Naive B cell (primary cell): ENCODE measurements around the gene NELL1. TPM values are rescaled to one million over a fixed set of nuclear protein-coding genes. Genes with fewer than 3 reads are reported as not detected.
"Not testable (repeated sequence)": the region's sequence is repeated elsewhere in the genome, so short reads cannot be mapped to it uniquely, and the experiment has no call there.

Experiments used
- ATAC-seq, 2 donors: fragments of 150-1000 bp; cut with Tn5 transposase; 2 replicates each; pipeline ENCODE4 v1.10.0; 2021; ENCODE audit warnings: low read depth in 2 of 2, mild to moderate bottlenecking in 2 of 2, moderate library complexity in 2 of 2
- DNase-seq: peaks from one replicate; pipeline ENCODE4 v3.0.0; 2022
- H3K27ac Mint-ChIP-seq, 6 donors: one replicate each; pipeline ENCODE4 v1.8.0; 2020 to 2022; ENCODE audit warnings: mild to moderate bottlenecking in 6 of 6, mixed read lengths in 6 of 6, moderate library complexity in 5 of 6, inconsistent platforms in 2 of 6
- H3K27me3 Mint-ChIP-seq, 3 donors: one replicate each; pipeline ENCODE4 v1.8.0; 2021 to 2022; ENCODE audit warnings: mixed read lengths in 3 of 3, mild to moderate bottlenecking in 1 of 3
- H3K36me3 Mint-ChIP-seq, 2 donors: one replicate each; pipeline ENCODE4 v1.8.0; 2020 to 2022; ENCODE audit warnings: mixed read lengths in 2 of 2, inconsistent platforms in 1 of 2, mild to moderate bottlenecking in 1 of 2
- H3K4me1 Mint-ChIP-seq, 3 donors: one replicate each; pipeline ENCODE4 v1.8.0; 2020 to 2022; ENCODE audit warnings: mixed read lengths in 3 of 3, inconsistent platforms in 1 of 3, mild to moderate bottlenecking in 1 of 3, moderate library complexity in 1 of 3
- H3K4me3 Mint-ChIP-seq, 8 donors: one replicate each; pipeline ENCODE4 v1.8.0; 2020 to 2022; ENCODE audit warnings: mild to moderate bottlenecking in 8 of 8, mixed read lengths in 8 of 8, moderate library complexity in 8 of 8, inconsistent platforms in 2 of 8
- H3K9me3 Mint-ChIP-seq, 7 donors: one replicate each; pipeline ENCODE4 v1.8.0; 2020 to 2022; ENCODE audit warnings: mixed read lengths in 7 of 7, mild to moderate bottlenecking in 5 of 7, inconsistent platforms in 2 of 7, moderate library complexity in 1 of 7
- polyA plus RNA-seq, 6 donors: library from polyadenylated mRNA; unstranded; fragments of 300-500 nt; fragmentation: Illumina TruSeq; gene quantifications; one replicate each; pipeline ENCODE4 v1.2.3, GENCODE V29; 2021; ENCODE audit warnings: low read depth in 6 of 6

Gene NELL1
- polyA plus RNA-seq, 6 donors from 2014 or later = not detected

DNA sequence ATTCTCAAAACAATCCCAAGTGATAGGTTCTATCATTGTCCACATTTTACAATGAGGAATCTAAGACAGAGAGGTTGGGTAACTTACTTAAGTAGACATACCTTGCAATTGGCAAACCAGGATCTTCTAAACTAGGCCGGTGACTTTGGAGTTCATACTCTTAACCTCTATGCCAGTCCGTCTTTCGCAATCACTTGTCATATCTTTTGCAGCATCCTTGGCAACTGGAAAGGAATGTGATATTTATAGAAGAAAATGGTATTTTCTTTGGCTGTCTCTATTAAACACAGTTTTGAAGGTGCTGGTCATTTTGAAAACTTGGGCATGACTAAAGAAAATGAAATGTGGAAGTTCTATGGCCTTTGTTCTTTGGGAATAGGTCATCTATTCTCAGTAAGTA is 556.5 kb downstream of the NELL1 start:
- no peaks in the 10 kb centered on the region for H3K4me1 Mint-ChIP-seq
- H3K27me3 Mint-ChIP-seq = no peaks in the 10 kb centered on the region
- no peak overlapping the region for H3K4me3 Mint-ChIP-seq
- ATAC-seq = no peak
- H3K27ac Mint-ChIP-seq = no peak overlapping the region
- H3K9me3 Mint-ChIP-seq = peaks cover 0 to 15% (median 5%) of the 10 kb centered on the region in 7 donors
- H3K36me3 Mint-ChIP-seq = no peaks in the 10 kb centered on the region
- no peak for DNase-seq

DNA sequence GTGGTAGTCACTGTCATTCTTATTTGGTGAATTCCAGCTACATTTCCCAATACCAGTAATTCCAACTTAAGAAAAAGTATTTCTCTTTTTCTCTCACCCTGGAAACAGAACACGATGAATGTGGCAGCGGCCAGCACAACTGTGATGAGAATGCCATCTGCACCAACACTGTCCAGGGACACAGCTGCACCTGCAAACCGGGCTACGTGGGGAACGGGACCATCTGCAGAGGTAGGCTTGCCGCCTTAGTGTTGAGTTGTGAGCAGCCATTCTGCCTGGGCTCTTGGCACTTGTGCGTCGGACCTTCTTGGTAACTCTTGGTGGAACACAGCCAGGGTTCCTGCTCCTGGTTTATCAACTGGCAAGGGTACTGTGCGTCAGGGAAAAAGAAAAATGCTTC is 559.8 kb downstream of the NELL1 start:
- DNase-seq (no peak), ATAC-seq (no peak)
- Mint-ChIP-seq H3K27me3 (no peaks in the 10 kb centered on the region), H3K36me3 (no peaks in the 10 kb centered on the region), H3K9me3 (peaks cover 0 to 10% (median 0%) of the 10 kb centered on the region in 7 donors), H3K4me3 (no peak overlapping the region), H3K27ac (no peak overlapping the region), H3K4me1 (no peaks in the 10 kb centered on the region)

DNA sequence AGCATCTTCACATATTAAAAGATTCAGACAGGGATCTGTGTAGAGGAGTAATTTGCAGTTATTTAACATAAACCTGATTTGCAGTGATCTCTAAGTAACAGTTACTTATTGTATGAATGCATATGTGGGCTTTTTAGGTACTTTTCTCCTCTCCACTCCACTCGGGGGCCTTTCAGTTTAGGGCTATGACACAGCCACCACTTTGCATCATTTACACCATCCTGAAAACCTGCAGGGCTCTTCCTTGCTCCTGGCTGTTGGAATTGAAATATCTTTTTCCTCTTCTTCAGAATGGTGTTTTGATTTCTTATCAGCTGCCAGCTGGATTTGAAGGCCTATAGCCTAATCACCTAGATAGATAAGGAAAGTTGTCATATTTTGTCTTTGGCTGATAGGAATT is 580.8 kb downstream of the NELL1 start:
- DNase-seq = no peak
- Mint-ChIP-seq H3K27ac (no peak overlapping the region), H3K36me3 (no peaks in the 10 kb centered on the region), H3K4me1 (no peaks in the 10 kb centered on the region), H3K9me3 (peaks cover 0 to 8% (median 4%) of the 10 kb centered on the region in 7 donors), H3K4me3 (no peak overlapping the region), H3K27me3 (no peaks in the 10 kb centered on the region)
- no peak for ATAC-seq

DNA sequence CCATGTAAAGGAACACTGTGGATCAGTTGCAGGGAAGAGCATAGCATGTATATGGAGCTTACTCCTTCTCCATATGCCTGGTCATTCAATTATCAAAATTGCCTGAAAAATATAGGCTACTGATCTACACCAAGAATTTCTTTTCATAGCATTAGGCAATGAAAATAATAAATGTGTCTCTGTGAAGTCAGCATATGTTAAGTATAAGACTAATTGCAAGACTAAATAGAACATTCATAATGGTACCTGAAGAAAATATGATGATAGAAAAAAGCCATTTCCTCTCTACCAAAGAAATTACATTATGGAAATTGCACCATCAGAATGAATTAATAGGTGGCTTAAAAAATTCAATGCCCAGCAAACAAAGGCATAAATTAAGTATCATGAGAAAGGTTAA is 584.7 kb downstream of the NELL1 start:
- Mint-ChIP-seq H3K4me1 (no peaks in the 10 kb centered on the region), H3K27me3 (no peaks in the 10 kb centered on the region), H3K36me3 (no peaks in the 10 kb centered on the region), H3K27ac (no peak overlapping the region), H3K4me3 (no peak overlapping the region), H3K9me3 (peaks cover 0 to 11% (median 3%) of the 10 kb centered on the region in 7 donors)
- ATAC-seq (no peak), DNase-seq (no peak)

DNA sequence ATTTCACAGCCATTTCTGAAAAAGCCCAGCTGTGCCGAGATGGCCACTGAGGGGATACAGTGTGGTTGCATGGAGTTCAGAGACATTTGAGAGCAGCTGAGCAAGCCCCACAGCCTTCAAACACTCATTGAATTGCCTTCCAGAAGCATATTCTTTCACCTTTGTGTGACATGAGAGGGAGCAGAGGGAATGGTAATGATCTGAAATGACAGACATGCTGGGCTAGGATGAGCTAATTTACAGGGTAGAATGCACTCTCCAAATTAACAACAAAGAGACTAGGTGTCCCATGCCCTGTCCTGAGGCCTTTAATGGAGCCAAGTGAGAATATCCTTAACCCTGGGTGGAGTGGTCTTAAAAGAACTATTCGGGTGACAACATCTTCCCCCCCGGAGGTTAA is 585.4 kb downstream of the NELL1 start:
- Mint-ChIP-seq H3K9me3 (peaks cover 0 to 11% (median 6%) of the 10 kb centered on the region in 7 donors), H3K27me3 (no peaks in the 10 kb centered on the region), H3K4me1 (no peaks in the 10 kb centered on the region), H3K36me3 (no peaks in the 10 kb centered on the region), H3K4me3 (no peak overlapping the region), H3K27ac (no peak overlapping the region)
- DNase-seq (no peak), ATAC-seq (no peak)

DNA sequence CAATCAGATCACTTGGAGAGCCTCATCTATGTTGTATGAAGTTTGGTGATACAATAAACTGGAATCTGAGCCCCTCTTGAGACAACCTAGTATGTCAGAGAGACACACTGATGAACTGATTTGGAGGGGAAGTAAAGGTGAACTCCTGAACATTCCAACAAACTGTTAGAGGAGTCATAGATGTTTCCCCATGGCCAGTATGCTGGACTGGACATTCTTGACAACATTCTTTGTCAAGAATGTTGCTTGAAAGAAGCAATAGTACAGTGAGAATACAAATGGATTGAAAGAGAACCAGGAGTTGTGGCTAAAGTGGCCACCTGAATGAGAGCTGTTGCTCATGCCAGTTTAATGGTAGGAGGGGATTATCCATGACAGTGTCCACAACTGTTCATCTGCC is 588.1 kb downstream of the NELL1 start:
- DNase-seq (no peak), ATAC-seq (no peak)
- no peak overlapping the region for H3K4me3 Mint-ChIP-seq
- H3K9me3 Mint-ChIP-seq = peaks cover 0 to 11% (median 8%) of the 10 kb centered on the region in 7 donors
- no peaks in the 10 kb centered on the region for H3K36me3 Mint-ChIP-seq
- H3K27me3 Mint-ChIP-seq = no peaks in the 10 kb centered on the region
- no peak overlapping the region for H3K27ac Mint-ChIP-seq
- H3K4me1 Mint-ChIP-seq = no peaks in the 10 kb centered on the region

DNA sequence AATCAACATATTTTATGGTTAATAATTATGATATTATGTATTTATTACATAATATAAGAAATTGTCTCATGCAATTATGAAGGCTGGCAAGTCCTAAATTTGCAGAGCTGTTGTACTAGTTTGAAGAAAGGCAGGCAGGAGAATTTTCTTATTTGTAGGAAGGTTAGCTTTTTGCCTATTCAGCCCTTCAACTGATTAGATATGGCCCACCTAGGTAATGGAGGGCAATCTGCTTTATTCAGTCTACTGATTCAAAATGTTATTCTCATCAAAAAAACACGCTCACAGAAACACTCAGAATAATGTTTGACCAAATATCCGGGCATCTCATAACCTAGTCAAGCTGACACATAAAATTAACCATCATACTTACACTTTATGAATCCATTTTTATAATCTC is 589.0 kb downstream of the NELL1 start:
- H3K27ac Mint-ChIP-seq = no peak overlapping the region

DNA sequence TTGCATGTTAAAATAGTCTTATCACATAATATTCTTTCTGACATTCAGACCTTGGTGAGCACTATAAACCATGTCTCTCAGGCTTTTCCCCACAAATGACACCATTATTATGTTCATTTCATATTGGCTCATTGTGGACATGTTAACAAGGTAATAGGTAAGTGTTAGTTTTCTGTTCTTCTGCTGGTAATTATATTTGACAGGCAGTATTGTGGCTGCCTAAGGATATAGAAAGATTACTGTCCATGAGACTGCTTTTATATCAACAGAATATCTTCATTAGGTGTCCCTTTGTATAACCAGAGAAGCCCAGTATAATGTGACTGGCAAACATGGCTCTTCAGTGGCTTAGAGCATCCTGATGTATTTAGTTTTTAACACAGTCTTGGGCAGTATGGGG is 590.7 kb downstream of the NELL1 start:
- no peaks in the 10 kb centered on the region for H3K36me3 Mint-ChIP-seq
- no peak overlapping the region for H3K27ac Mint-ChIP-seq
- H3K9me3 Mint-ChIP-seq = peaks cover 0 to 11% (median 6%) of the 10 kb centered on the region in 7 donors
- H3K4me3 Mint-ChIP-seq = no peak overlapping the region
- no peaks in the 10 kb centered on the region for H3K4me1 Mint-ChIP-seq
- no peak for ATAC-seq
- DNase-seq = no peak
- no peaks in the 10 kb centered on the region for H3K27me3 Mint-ChIP-seq

More for the DNA sequence above, 589.0 kb downstream of the NELL1 start:
- peaks cover 0 to 11% (median 8%) of the 10 kb centered on the region in 7 donors for H3K9me3 Mint-ChIP-seq
- no peak for ATAC-seq
- no peaks in the 10 kb centered on the region for H3K27me3 Mint-ChIP-seq
- H3K4me1 Mint-ChIP-seq = no peaks in the 10 kb centered on the region
- H3K4me3 Mint-ChIP-seq = no peak overlapping the region
- DNase-seq = no peak
- no peaks in the 10 kb centered on the region for H3K36me3 Mint-ChIP-seq

DNA sequence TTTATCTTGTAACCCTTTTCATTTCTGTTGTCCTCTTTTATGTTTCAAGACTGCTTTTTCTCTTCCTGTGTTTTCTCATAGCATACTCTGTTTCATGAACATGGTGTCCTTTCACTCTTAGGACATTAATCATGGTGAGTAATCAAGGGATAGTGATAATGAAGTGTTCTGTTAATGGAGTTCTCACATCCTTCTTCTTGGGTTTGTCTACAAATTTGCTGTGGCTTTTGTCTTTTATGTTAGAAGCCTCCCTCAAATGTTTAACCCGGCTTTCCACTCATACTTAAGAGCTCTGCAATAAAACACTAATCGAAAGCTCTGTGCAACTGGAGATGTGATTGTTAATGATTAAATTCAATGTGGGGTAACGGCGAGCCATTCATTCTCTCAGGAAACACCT is 593.6 kb downstream of the NELL1 start:
- Mint-ChIP-seq H3K27me3 (no peaks in the 10 kb centered on the region), H3K36me3 (no peaks in the 10 kb centered on the region), H3K4me1 (no peaks in the 10 kb centered on the region), H3K4me3 (no peak overlapping the region), H3K27ac (no peak overlapping the region), H3K9me3 (peaks cover 0 to 15% (median 5%) of the 10 kb centered on the region in 7 donors)
- DNase-seq (no peak), ATAC-seq (no peak)

DNA sequence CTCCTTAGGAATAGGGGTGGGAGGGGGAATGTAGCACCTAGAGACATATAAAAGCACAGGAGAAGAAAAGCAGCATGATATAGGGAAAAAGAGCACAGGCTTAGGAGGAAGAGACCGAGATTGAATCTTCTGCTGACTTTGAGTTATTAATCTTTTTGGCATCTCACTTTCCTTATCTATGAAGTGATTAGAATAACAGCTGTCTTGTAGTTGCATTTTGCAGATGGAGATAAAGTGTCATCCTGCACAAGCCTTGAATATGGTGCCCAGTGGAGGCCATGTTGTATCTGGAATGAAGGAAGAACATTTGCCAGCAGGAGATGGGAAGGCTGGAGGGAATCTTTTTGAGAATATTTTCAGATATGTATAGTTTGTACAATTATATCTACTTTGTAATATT is 594.7 kb downstream of the NELL1 start:
- DNase-seq = no peak
- Mint-ChIP-seq H3K27me3 (no peaks in the 10 kb centered on the region), H3K4me1 (no peaks in the 10 kb centered on the region), H3K9me3 (peaks cover 0 to 13% (median 2%) of the 10 kb centered on the region in 7 donors), H3K36me3 (no peaks in the 10 kb centered on the region), H3K27ac (no peak overlapping the region), H3K4me3 (no peak overlapping the region)
- no peak for ATAC-seq

DNA sequence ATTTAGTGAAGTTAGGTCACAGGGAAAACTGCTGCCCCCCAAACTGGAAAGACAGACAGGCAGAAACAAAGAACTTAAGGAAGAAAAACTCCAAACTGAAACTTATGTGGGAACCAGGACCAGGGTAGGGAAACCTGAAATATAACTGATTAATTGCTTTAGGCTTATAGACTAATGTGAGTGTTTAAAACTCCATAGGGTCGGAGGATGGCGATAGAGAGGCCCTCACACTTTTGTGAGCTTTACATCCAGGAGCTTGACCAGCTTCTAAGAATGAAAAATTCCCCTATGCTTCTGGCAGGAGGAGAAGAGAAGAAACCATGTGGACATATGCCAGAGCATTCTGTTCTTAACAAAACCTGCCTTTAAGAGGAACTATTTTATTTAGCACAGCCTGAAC is 598.6 kb downstream of the NELL1 start:
- H3K27ac Mint-ChIP-seq = no peak overlapping the region
- ATAC-seq (no peak), DNase-seq (no peak)
- H3K9me3 Mint-ChIP-seq = peaks cover 0 to 6% (median 3%) of the 10 kb centered on the region in 7 donors
- no peaks in the 10 kb centered on the region for H3K27me3 Mint-ChIP-seq
- H3K36me3 Mint-ChIP-seq = no peaks in the 10 kb centered on the region
- no peaks in the 10 kb centered on the region for H3K4me1 Mint-ChIP-seq
- no peak overlapping the region for H3K4me3 Mint-ChIP-seq

DNA sequence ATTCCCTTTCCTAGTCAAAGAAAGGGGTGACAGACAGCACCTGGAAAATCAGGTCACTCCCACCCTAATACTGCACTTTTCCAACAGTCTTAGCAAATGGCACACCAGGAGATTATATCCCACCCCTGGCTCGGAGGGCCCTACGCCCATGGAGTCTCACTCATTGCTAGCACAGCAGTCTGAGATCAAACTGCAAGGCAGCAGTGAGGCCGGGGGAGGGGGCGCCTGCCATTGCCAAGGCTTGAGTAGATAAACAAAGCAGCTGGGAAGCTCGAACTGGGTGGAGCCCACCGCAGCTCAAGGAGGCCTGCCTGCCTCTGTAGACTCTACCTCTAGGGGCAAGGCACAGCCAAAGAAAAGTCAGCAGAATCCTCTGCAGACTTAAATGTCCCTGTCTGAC is 602.8 kb downstream of the NELL1 start:
- H3K27ac Mint-ChIP-seq = not testable (repeated sequence)

DNA sequence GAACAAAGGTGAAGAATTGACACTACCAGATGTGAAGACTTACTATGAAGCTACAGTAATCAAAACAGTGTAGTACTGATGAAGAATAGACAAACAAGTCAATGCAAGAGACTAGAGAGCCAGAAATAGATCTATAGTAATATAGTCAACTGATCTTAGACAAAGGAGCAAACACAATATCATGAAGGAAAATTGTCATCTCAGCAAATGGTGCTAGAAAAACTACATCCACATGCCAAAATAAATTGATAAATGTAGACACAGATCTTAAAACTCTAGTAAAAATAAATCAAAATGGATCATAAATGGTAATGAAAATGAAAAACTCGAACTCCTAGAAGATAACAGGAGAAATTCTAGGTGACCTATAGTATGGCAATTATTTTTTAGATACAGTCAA is 609.5 kb downstream of the NELL1 start:
- Mint-ChIP-seq H3K36me3 (no peaks in the 10 kb centered on the region), H3K4me1 (no peaks in the 10 kb centered on the region), H3K9me3 (peaks cover 4 to 31% (median 7%) of the 10 kb centered on the region in 7 donors), H3K27ac (no peak overlapping the region), H3K27me3 (no peaks in the 10 kb centered on the region), H3K4me3 (no peak overlapping the region)
- DNase-seq = no peak
- ATAC-seq = no peak

More for the DNA sequence above, 602.8 kb downstream of the NELL1 start:
- not testable (repeated sequence) for H3K4me3 Mint-ChIP-seq, H3K36me3 Mint-ChIP-seq, H3K9me3 Mint-ChIP-seq, H3K27me3 Mint-ChIP-seq, DNase-seq, H3K4me1 Mint-ChIP-seq, ATAC-seq

DNA sequence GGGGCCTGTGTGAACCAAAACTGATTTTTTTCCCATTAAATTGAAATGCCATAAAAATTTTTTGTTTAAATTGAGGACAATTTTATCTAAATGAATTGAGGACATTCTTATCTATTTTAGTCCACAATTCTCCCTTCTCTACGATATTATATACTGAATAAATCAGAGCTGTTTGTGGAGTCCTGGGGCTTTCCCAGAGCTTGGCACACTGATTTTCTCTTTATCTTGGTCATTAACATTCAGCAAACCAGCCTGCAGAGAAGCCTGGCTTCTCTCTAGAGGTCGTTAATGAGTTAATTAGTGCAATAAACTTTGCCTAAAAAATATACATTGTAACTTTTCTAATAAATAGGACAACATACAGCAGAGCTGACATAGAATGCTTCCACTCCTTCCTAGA is 615.7 kb downstream of the NELL1 start:
- no peak for ATAC-seq
- Mint-ChIP-seq H3K9me3 (peaks cover 7 to 32% (median 12%) of the 10 kb centered on the region in 7 donors), H3K4me3 (no peak overlapping the region), H3K36me3 (no peaks in the 10 kb centered on the region), H3K27ac (no peak overlapping the region), H3K27me3 (no peaks in the 10 kb centered on the region), H3K4me1 (no peaks in the 10 kb centered on the region)
- DNase-seq = no peak

DNA sequence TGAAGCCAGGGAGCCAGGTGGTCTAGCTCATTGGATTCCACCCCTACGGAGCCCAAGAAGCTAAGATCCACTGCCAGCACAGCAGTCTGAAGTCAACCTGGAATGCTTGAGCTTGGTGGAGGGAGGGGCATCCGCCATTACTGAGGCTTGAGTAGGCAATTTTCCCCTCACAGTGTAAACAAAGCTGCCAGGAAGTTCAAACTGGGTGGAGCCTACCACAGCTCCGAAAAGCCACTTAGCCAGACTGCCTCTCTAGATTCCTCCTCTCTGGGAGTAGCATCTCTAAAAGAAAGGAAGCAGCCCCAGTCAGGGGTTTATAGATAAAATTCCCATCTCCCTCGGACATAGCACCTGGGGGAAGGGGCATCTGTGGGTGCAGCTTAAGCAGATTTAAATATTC is 620.3 kb downstream of the NELL1 start:
- no peaks in the 10 kb centered on the region for H3K4me1 Mint-ChIP-seq
- H3K36me3 Mint-ChIP-seq = no peaks in the 10 kb centered on the region
- no peak for ATAC-seq
- no peak overlapping the region for H3K27ac Mint-ChIP-seq
- H3K27me3 Mint-ChIP-seq = no peaks in the 10 kb centered on the region
- DNase-seq = no peak
- no peak overlapping the region for H3K4me3 Mint-ChIP-seq
- H3K9me3 Mint-ChIP-seq = peaks cover 3 to 22% (median 11%) of the 10 kb centered on the region in 7 donors
